Measurements from ENCODE around the gene PPP1R11.
"Not testable (repeated sequence)": the region's sequence is repeated elsewhere in the genome, so short reads cannot be mapped to it uniquely, and the experiment has no call there.

Gene PPP1R11

DNA sequence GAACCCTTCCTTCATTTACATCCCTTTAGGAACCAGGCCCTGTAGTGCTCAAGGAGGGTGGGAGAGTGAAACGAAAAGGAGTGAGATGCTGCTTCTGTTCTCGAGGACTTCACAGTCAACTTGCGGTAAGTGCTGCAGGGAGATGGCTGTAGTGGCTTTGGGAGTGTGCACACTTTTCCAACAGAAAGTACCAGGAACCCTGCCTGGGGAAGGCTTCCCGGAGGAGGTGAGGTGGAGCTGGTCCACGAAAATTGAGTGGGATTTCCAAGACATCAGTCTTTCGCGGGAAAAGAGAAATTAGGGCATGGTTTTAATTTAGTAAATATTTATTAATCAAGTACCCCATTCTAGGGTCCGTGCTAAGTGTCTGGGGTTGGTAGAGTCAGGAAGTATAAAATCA is 33.2 kb downstream of the PPP1R11 start:
- no peak for DNase-seq

DNA sequence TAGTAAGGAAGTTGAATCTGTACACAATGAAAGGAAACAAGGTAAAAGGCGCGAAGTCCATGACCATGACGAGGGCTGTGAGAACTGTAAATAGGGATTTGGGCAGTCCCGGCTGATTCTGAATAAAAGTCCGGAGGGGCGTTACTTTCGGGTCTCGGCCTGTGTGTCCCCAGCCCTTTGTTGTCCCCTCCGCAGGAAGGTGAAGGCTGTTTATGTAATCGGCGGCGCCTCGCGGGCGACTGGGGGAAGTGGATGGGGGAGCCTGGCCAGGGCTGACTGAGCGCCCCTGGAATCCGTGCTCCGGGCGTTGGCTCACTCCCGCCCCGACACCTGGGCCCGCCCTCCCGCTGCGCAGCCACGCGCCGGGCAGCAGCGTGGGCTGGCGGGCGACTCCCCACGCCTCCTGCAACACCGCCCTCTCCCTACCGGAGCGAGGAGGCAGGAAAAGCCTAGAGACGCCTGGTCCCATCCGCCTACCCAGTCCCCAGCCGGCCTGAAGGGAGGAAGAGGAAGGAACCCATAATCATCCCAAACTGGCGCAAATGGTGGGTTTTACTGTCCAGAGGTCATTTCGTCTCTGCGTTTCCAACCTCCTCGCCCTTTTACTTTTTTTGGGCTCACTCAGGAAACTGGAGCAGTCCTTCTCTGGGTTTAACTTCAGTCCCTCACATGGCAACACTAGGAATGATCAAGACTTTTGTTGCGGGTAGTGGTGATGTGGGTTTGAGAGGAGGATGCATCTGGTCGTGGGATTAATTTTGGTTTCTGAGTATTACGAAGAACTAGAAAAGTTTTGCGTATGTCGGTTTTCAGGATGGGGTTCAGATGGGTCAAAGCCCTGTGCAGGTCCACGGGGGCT is 33.8 kb downstream of the PPP1R11 start:
- DNase-seq = peak in 1 of 2 experiments; percentile 54

GRCh38 chr6:30101444-30102413 is 34.7 kb downstream of the PPP1R11 start:
- DNase-seq = peak; percentile 71 to 93

- no peak for DNase-seq
These were observed 35.5 kb downstream of the PPP1R11 start for GRCh38 chr6:30102414-30102969.

DNA sequence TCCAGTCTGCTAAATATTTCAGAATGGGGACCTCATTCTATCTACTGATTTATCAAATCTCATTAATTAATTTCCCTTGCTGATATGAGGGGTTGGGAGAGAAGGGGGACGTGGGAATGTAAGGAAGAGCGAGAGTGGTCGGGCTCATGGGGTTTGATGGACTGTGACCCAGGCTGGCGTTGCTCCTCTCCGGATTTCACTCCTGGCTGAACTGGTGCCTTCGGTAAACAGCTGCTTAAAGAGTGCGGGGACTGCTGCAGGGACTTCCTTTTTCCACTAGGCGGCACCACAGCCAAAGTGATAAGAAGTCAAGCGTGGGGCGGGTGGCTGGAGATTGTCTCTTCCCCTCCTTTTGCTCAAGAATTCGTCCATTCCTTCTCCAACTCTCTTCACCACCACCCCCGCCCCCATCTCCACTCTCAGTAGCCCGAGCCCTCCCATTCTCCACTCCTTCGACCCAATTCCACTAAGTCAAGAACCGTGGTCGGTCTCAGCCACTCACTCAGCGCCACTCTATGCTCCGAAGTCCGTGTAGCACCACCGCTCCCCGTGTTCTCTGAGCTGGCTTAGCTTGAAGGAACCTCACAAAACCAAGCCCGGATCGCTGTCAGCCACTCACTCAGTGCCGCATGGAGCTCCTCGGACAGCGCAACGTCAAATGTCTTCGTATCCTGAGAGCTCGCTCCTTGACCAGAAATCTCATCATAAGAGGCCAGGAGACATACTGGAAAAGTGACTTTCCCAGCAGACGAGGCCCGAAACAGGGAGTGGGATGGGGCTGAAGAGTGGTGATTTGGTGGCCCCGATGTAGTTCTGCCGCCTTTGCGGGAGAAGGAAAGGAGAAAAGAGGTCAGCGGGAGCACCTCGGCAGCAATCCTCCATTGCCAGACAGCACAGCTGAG is 36.2 kb downstream of the PPP1R11 start:
- peak; percentile 87 to 94 for DNase-seq

GRCh38 chr6:30103872-30104179 is 36.8 kb downstream of the PPP1R11 start:
- DNase-seq = no peak

DNA sequence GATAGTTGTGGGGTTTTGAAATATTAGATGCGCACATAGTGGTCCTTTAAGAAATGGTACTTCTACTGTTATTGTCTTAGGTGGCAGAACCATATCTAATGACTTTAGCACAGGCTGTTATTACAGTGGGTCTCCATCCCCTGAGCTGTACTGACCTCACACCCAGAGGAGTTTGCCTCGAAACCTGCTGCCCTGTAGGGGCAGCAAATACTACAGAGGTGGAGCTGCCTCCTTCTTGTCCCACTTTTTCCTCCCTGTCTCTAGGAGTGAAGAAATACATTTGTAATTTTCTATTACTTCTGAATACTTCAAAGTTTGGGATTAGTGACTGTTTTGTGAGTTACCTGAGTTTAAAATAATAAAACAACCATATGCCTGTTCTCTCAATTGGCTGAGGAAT is 37.7 kb downstream of the PPP1R11 start:
- DNase-seq = no peak

- DNase-seq = no peak
These were observed 44.4 kb downstream of the PPP1R11 start for GRCh38 chr6:30111266-30111856.

- DNase-seq = no peak
These were observed 45.5 kb downstream of the PPP1R11 start for GRCh38 chr6:30112402-30112994.

DNA sequence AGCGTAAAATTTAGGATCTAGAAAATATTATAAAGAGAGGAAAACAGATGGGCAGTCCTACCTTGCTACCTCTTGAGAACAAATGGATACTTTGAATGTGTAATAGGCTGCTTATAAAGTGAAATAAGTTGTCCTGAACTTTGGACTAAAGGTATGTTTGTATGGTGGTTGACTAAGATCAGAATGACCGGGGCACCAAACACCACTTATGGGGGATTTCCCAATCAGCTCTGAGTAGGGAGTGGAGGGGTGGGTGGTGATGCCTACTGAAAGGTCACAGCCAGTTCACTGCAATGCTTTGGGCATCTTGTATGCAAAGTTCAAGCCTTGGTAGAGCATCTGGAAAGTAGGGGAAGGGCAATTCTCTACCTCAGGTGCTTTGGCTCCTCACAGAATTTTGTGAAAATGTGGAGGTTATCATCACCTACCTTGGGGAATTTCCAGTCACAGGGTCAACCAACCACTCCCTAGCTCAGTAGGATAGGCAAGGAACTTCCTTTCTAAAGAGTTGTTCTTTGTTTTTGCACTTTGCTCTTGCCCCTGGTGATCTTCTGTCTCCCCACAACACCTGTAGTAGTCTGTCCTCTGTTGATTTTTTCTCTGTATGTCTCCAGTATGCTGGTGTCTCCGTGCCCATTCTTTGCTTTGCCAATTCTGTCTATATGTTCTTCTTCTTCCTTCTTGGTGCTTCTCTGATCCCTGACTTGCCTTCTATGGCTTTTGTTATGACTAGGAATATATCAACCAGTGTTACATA is 46.2 kb downstream of the PPP1R11 start, which contains the start of gene TRIM31:
Gene TRIM31 (minus strand): TSS at position 88 of the 757 bp plus-strand sequence. CDS start 285 bp downstream, outside the sequence.
- no peak for DNase-seq

- DNase-seq = no peak
These were observed 46.8 kb downstream of the PPP1R11 start for GRCh38 chr6:30113841-30114240.

- DNase-seq = no peak
These were observed 49.7 kb downstream of the PPP1R11 start for GRCh38 chr6:30116724-30117123.

- DNase-seq = not testable (repeated sequence)
These were observed 51.7 kb downstream of the PPP1R11 start for GRCh38 chr6:30118691-30119090.

Data from NCI-H526 (cell line).